Kidney (tissue), 22 donors: ENCODE results near the gene NPDC1. TPM values are rescaled to one million over a fixed set of nuclear protein-coding genes. Genes with fewer than 3 reads are reported as not detected.

Source experiments
- DNase-seq, 5 donors: peaks; one replicate each; pipeline ENCODE4 v3.0.0-alpha.2; 2013 to 2020
- FAIRE-seq: peaks from 2 replicates; lab custom pipeline; 2012; peaks lifted over from hg19 to GRCh38; lab: Jason Lieb, UNC
- H3K27ac ChIP-seq, 2 donors: one replicate each; pipeline ENCODE4 v1.7.0; 2013; ENCODE audit warnings: low read depth in 2 of 2, low read length in 2 of 2, inconsistent platforms in 1 of 2
- H3K27me3 ChIP-seq: one replicate; pipeline ENCODE4 v1.7.1; 2013; ENCODE audit warnings: low read length, inconsistent platforms; ENCODE audit not compliant: control insufficient read depth, insufficient read depth
- H3K36me3 ChIP-seq, 3 donors: one replicate each; pipeline versions ENCODE4 v1.7.0 to v1.7.1; 2013; ENCODE audit warnings: low read length in 3 of 3, control low read depth in 1 of 3, inconsistent platforms in 1 of 3; ENCODE audit not compliant: insufficient read depth in 3 of 3, control insufficient read depth in 2 of 3
- H3K4me1 ChIP-seq, 3 donors: one replicate each; pipeline versions ENCODE4 v1.7.0 to v1.7.1; 2013; ENCODE audit warnings: low read length in 3 of 3, inconsistent platforms in 1 of 3, low read depth in 1 of 3; ENCODE audit not compliant: control insufficient read depth in 2 of 3, insufficient read depth in 2 of 3
- H3K4me3 ChIP-seq, 3 donors: one replicate each; pipeline versions ENCODE4 v1.7.0 to v1.8.1; 2013; ENCODE audit warnings: low read length in 3 of 3, control low read depth in 1 of 3, inconsistent platforms in 1 of 3
- H3K9ac ChIP-seq, 3 donors: one replicate each; pipeline versions ENCODE4 v1.7.0 to v1.7.1; 2013; ENCODE audit warnings: low read length in 3 of 3, control low read depth in 1 of 3, inconsistent platforms in 1 of 3
- H3K9me3 ChIP-seq, 3 donors: one replicate each; pipeline versions ENCODE4 v1.7.0 to v1.7.1; 2013; ENCODE audit warnings: low read length in 3 of 3, control low read depth in 1 of 3, inconsistent platforms in 1 of 3; ENCODE audit not compliant: control insufficient read depth in 2 of 3, insufficient read depth in 1 of 3
- intact Hi-C: fragments of 100-400 bp; cut with DNase I; formaldehyde crosslinking; loops from one replicate; pipeline ENCODE4 v1.11.1; 2022
- long read RNA-seq, 10 donors: library from polyadenylated mRNA in 1 of 10; unstranded in 1 of 10; transcript quantifications; one replicate each; pipeline ENCODE4 v2.0.0 and lab custom pipeline, GENCODE V29; 2021 to 2026
- polyA plus RNA-seq: library from polyadenylated mRNA; stranded (reverse); fragments of 350-450 nt; fragmentation: Illumina TruSeq; extraction: RNeasy Lipid Tissue Mini Kit (QIAGEN cat#74804); gene quantifications from one replicate; pipeline ENCODE4 v1.2.3, GENCODE V29; 2014; ENCODE audit warnings: low read depth, low replicate concordance; ENCODE audit not compliant: insufficient read depth
- total RNA-seq: library from RNA; stranded (reverse); fragmentation: NEBNext Ultra II Directional; extraction: Animal tissue kit (Norgen Biotek cat#: 25700); gene quantifications from one replicate; pipeline ENCODE4 v1.2.1, GENCODE V29; 2021
- TF ChIP-seq, protein P1 (sequence below): IDR thresholded peaks from 3 replicates; pipeline ENCODE4 v1.5.1; 2012; ENCODE audit warnings: mild to moderate bottlenecking, moderate library complexity, borderline replicate concordance; ENCODE audit not compliant: insufficient read depth; ENCODE audit errors: extremely low read depth
- donor health status: control.
- donor health status: control.
- donor health status: control.
- donor health status: control.
- donor health status: control.
- donor health status: DM: yes; HTN: yes; CAD: no.
- donor health status: Normal renal cell carcinoma (clear cell type).

The NPDC1 gene, protein sequence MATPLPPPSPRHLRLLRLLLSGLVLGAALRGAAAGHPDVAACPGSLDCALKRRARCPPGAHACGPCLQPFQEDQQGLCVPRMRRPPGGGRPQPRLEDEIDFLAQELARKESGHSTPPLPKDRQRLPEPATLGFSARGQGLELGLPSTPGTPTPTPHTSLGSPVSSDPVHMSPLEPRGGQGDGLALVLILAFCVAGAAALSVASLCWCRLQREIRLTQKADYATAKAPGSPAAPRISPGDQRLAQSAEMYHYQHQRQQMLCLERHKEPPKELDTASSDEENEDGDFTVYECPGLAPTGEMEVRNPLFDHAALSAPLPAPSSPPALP
- total RNA-seq, result 189 TPM
- polyA plus RNA-seq, result 80.2 TPM
- long read RNA-seq, donor 1, transcript NPDC1-202 (9 exons, 1,494 nt), result major isoform, 13 of 18 reads
- long read RNA-seq, donor 1, partial matches to known transcripts, result 0 of 18 reads
- long read RNA-seq, donor 1, other reads (novel, unspliced or antisense), result 0 of 18 reads
- long read RNA-seq, donor 2, transcript NPDC1-202 (9 exons, 1,494 nt), result major isoform, 10 of 11 reads
- long read RNA-seq, donor 2, partial matches to known transcripts, result 0 of 11 reads
- long read RNA-seq, donor 2, other reads (novel, unspliced or antisense), result 0 of 11 reads
- long read RNA-seq, donor 3, transcript NPDC1-202 (9 exons, 1,494 nt), result major isoform, 14 of 17 reads
- long read RNA-seq, donor 3, partial matches to known transcripts, result 0 of 17 reads
- long read RNA-seq, donor 3, other reads (novel, unspliced or antisense), result 0 of 17 reads
- long read RNA-seq, donor 4, transcript NPDC1-202 (9 exons, 1,494 nt), result major isoform, 11 of 13 reads
- long read RNA-seq, donor 4, partial matches to known transcripts, result 0 of 13 reads
- long read RNA-seq, donor 4, other reads (novel, unspliced or antisense), result 0 of 13 reads
- long read RNA-seq, donor 5, partial matches to known transcripts, result 0 of 1 reads
- long read RNA-seq, donor 5, other reads (novel, unspliced or antisense), result 0 of 1 reads
- long read RNA-seq, donor 6, transcript NPDC1-202 (9 exons, 1,494 nt), result major isoform, 5 of 7 reads
- long read RNA-seq, donor 6, partial matches to known transcripts, result 0 of 7 reads
- long read RNA-seq, donor 6, other reads (novel, unspliced or antisense), result 0 of 7 reads
- long read RNA-seq, donor 7, transcript NPDC1-202 (9 exons, 1,494 nt), result major isoform, 112 of 231 reads
- long read RNA-seq, donor 7, transcript NPDC1-201 (8 exons, 2,187 nt), result minor isoform, 44 of 231 reads
- long read RNA-seq, donor 7, partial matches to known transcripts, result 39 of 231 reads
- long read RNA-seq, donor 7, other reads (novel, unspliced or antisense), result 36 of 231 reads
- long read RNA-seq, donor 8, transcript NPDC1-202 (9 exons, 1,494 nt), result major isoform, 12 of 15 reads
- long read RNA-seq, donor 8, partial matches to known transcripts, result 0 of 15 reads
- long read RNA-seq, donor 8, other reads (novel, unspliced or antisense), result 0 of 15 reads
- long read RNA-seq, donor 9, partial matches to known transcripts, result 0 of 7 reads
- long read RNA-seq, donor 9, other reads (novel, unspliced or antisense), result 0 of 7 reads
- long read RNA-seq, donor 10, partial matches to known transcripts, result 0 of 9 reads
- long read RNA-seq, donor 10, other reads (novel, unspliced or antisense), result 0 of 9 reads

DNA sequence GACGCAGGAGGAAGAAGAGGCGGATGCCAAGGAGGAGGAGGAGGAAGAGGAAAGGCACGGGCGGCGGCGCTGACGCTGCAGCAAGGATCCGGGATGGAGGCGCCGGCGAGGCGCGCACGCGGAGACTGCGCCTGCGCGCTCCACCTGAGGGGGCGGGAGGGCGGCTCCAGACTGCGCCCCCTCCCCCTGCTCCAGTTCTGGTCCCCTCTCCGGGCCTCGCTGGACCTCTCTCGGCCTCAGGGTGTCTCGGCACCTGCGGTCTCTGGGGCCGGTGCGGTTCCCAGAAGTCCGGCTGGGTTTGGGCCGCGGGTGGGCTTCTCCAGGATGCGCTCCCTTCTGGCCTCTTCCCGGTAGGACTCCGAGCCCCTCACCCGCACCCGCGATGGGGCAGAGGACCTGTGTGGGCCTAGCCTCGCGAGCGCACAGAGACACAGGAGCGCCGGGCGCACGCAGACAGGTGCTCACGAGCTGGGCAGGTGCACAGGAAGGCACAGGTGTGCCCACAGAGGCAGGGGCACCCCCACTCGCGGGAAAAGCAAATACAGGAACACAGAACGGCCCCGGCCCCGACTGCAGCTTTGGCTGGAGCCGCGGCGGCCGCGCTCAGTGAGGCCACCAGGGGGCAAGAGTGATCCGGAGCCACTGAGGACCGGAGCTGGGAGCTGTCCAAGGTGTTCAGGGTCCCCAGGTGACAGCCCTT, at the start of gene NPDC1:
TSS of gene NPDC1 (minus strand) at position 90 of the 700 bp plus-strand sequence. CDS start 188 bp downstream, outside the sequence.
- H3K36me3 ChIP-seq, result no peaks in the 10 kb centered on the region
- peaks cover 0 to 21% (median 0%) of the 10 kb centered on the region in 3 donors for H3K4me1 ChIP-seq
- H3K9ac ChIP-seq, result peak within 1 kb of the TSS in 1 of 3 donors; percentile 29
- TF ChIP-seq, protein P1, sequence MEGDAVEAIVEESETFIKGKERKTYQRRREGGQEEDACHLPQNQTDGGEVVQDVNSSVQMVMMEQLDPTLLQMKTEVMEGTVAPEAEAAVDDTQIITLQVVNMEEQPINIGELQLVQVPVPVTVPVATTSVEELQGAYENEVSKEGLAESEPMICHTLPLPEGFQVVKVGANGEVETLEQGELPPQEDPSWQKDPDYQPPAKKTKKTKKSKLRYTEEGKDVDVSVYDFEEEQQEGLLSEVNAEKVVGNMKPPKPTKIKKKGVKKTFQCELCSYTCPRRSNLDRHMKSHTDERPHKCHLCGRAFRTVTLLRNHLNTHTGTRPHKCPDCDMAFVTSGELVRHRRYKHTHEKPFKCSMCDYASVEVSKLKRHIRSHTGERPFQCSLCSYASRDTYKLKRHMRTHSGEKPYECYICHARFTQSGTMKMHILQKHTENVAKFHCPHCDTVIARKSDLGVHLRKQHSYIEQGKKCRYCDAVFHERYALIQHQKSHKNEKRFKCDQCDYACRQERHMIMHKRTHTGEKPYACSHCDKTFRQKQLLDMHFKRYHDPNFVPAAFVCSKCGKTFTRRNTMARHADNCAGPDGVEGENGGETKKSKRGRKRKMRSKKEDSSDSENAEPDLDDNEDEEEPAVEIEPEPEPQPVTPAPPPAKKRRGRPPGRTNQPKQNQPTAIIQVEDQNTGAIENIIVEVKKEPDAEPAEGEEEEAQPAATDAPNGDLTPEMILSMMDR, result peak; percentile 89
- intact Hi-C loops, result no loop called here
- FAIRE-seq (no peak), DNase-seq (peak; percentile 88 to 91 (median 90))
- H3K9me3 ChIP-seq, result no peaks in the 10 kb centered on the region
- H3K27me3 ChIP-seq, result peaks cover 24% of the 10 kb centered on the region
- H3K4me3 ChIP-seq, result peak within 1 kb of the TSS in 2 of 3 donors; percentile 43 to 48
- H3K27ac ChIP-seq, result peak within 1 kb of the TSS in 1 of 2 donors; percentile 37

DNA sequence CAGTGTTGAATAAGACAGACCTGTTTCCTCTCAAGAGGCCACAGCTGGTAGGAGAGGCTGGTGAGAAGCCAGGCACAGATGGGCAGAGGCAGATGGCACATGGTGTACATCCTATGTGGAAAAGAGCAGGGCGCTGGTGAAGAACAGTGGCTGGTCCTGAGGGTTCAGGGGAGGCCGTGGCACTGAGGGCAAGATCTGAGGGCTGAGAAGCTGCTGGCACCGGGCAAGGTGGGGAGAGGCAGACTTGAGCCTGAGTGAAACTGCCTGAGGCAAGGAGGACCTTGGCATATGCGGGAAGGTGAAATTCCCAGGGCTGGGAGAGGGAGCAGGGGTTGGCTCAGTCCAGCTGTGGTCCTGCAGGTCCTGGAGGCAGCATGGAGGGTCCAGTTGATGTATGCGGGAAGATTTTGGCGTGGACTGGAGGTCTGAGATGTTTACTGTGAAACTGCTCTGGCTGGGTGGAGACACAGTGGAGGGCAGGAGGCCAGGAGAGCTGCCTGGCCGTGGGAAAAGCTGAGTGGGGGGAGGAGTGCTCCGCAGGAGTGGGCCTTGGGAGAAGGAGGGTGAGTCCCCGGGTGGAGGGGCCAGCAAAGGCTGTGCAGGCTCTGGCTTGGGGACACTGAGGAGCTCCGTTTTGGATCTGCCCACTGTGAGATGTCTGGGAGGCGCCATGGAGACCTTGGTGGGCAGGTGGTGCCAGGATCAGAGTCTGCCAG, 43.4 kb upstream of the NPDC1 start:
- no peaks in the 10 kb centered on the region for H3K27me3 ChIP-seq
- no peak overlapping the region for H3K4me3 ChIP-seq
- TF ChIP-seq, protein P1, result no peak
- FAIRE-seq (no peak), DNase-seq (peak in 2 of 5 donors; percentile 38 to 69)
- no peak overlapping the region for H3K9ac ChIP-seq
- H3K27ac ChIP-seq, result no peak overlapping the region
- no peaks in the 10 kb centered on the region for H3K9me3 ChIP-seq
- intact Hi-C loops, result no loop called here
- peaks cover 0 to 9% (median 0%) of the 10 kb centered on the region in 3 donors for H3K4me1 ChIP-seq
- peaks cover 4 to 7% (median 4%) of the 10 kb centered on the region in 3 donors for H3K36me3 ChIP-seq
